ENCODE results near the gene ZNF783. TPM values are rescaled to one million over a fixed set of nuclear protein-coding genes. Genes with fewer than 3 reads are reported as not detected.

The ZNF783 gene
- total and polyA plus RNA-seq, 10 donors, result 7.7 to 24.8 (median 17.0) TPM

DNA sequence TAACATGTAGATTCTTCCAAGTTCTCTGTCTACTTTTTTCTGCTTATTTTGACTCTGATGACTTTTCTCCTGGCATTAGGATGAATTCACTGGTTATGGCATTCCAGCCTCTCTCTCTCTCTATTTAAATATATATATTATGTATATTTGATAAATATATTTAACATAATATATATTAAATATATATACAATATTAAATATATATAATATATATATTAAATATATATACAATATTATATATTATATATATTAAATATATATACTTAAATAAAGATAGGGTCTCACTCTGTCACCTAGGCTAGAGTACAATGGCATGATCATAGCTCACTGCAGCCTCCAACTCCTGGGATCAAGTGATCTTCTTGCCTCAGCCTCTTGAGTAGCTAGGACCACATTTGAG is 60.7 kb downstream of the ZNF783 start:
- DNase-seq, result no peak
- H3K36me3 ChIP-seq, result no peaks in the 10 kb centered on the region
- peak overlapping the region in 1 of 8 donors; percentile 64 for H3K27ac ChIP-seq
- peak overlapping the region in 1 of 8 donors; percentile 18 for H3K4me3 ChIP-seq
- H3K9me3 ChIP-seq, result peaks cover 0 to 7% (median 0%) of the 10 kb centered on the region in 8 donors
- TF ChIP-seq, protein P1, sequence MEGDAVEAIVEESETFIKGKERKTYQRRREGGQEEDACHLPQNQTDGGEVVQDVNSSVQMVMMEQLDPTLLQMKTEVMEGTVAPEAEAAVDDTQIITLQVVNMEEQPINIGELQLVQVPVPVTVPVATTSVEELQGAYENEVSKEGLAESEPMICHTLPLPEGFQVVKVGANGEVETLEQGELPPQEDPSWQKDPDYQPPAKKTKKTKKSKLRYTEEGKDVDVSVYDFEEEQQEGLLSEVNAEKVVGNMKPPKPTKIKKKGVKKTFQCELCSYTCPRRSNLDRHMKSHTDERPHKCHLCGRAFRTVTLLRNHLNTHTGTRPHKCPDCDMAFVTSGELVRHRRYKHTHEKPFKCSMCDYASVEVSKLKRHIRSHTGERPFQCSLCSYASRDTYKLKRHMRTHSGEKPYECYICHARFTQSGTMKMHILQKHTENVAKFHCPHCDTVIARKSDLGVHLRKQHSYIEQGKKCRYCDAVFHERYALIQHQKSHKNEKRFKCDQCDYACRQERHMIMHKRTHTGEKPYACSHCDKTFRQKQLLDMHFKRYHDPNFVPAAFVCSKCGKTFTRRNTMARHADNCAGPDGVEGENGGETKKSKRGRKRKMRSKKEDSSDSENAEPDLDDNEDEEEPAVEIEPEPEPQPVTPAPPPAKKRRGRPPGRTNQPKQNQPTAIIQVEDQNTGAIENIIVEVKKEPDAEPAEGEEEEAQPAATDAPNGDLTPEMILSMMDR (IDR thresholded peaks at IDR 0.05 in 8 of 11, conservative IDR thresholded peaks at IDR 0.05 in 3 of 11), result no peak
- TF ChIP-seq POLR2A (IDR thresholded peaks at IDR 0.05) (no peak), POLR2AphosphoS5 (IDR thresholded peaks at IDR 0.05) (no peak)
- H3K4me1 ChIP-seq, result peaks cover 0 to 9% (median 0%) of the 10 kb centered on the region in 6 donors
- peaks cover 0 to 17% (median 0%) of the 10 kb centered on the region in 7 donors for H3K27me3 ChIP-seq (replicated peaks in 1 of 7)
- intact Hi-C loops (cut with DNase I; ENCODE audit: low total_unique reads), result no loop called here

DNA sequence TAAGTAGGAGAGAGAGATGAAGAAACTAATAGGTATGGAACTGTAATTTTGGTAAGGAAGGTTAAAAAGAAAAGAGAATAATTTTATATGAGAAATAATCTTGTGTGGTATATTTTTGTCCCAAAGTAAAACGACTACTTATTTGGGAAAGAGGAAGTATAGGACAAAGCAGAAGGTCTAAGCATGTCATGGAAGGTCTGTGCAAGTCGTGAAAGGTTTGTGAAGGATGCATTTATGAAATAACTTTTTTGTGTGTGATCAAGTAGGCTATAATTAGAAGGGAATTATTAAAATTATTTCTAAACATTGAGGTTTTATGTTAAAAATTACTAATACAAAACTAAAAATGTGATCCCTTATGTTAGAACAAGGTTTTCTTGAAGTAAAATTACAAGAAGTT is 63.3 kb downstream of the ZNF783 start:
- Histone ChIP-seq H3K9me3 (peaks cover 0 to 7% (median 0%) of the 10 kb centered on the region in 8 donors), H3K27ac (no peak overlapping the region), H3K4me3 (no peak overlapping the region), H3K27me3 (replicated peaks in 1 of 7) (no peaks in the 10 kb centered on the region), H3K4me1 (peaks cover 0 to 9% (median 0%) of the 10 kb centered on the region in 6 donors), H3K36me3 (no peaks in the 10 kb centered on the region)
- intact Hi-C loops (cut with DNase I; ENCODE audit: low total_unique reads), result no loop called here
- no peak for TF ChIP-seq POLR2AphosphoS5 (IDR thresholded peaks at IDR 0.05)
- TF ChIP-seq, protein P1 (IDR thresholded peaks at IDR 0.05 in 8 of 11, conservative IDR thresholded peaks at IDR 0.05 in 3 of 11), result no peak
- DNase-seq, result no peak
- 43 to 49% (median 47%) methylated on average over 2 of the region's 2 CpGs for WGBS, 5 donors

DNA sequence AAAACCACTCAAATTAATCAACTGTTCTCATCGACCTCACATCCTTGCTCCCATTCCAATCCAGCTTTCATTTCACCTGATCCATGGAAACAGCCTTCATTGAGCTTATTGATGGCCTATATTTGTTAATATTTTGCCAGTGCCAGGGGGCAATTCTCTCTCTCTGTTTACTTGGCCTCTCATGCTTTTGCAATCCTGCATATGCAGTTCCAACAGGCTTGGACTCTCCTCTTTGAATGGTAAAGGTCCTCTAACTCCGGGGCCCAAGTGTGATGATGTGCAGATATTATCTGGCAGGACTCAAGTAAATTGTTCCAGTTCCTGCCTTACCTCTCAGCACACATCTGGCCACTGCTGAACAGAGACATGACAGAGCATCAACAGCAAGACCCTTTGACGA is 67.3 kb downstream of the ZNF783 start:
- DNase-seq, result no peak
- TF ChIP-seq POLR2AphosphoS5 (IDR thresholded peaks at IDR 0.05) (no peak), POLR2A (IDR thresholded peaks at IDR 0.05) (no peak)
- TF ChIP-seq, protein P1 (IDR thresholded peaks at IDR 0.05 in 8 of 11, conservative IDR thresholded peaks at IDR 0.05 in 3 of 11), result no peak
- Histone ChIP-seq H3K27ac (no peak overlapping the region), H3K4me1 (no peaks in the 10 kb centered on the region), H3K4me3 (no peak overlapping the region), H3K27me3 (replicated peaks in 1 of 7) (no peaks in the 10 kb centered on the region), H3K9me3 (peaks cover 0 to 14% (median 0%) of the 10 kb centered on the region in 8 donors), H3K36me3 (no peaks in the 10 kb centered on the region)
- intact Hi-C loops (cut with DNase I; ENCODE audit: low total_unique reads), result no loop called here
- 10 to 60% (median 33%) methylated on average over 3 of the region's 3 CpGs for WGBS, 5 donors

DNA sequence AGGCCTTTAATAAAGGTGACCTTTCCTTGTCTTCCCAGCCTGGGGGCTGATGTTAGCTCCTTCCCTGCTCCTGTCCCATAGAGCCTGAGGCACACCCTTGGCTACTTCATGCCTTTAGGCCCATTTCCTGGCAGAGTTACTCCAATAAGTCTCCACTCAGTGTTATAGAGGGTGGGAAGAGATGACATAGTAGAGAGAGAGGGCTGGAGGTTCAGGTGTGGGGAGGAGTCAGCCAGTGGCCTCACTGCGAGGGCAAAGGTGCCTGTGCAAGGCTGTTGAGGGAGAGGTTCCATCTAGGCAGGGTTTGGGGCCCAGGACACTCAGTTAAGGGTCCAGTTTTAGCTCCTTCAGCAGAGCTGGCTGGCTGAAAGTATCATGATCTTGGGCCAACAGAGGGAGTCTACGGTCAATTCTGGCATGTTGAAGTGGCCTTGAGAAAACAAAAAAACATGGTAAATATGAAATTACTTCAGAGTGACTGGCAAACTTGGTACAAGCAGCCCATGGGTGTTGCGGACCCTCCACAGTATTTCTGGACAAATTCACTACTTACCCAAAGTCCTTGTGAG is 67.9 kb downstream of the ZNF783 start:
- Histone ChIP-seq H3K27ac (no peak overlapping the region), H3K4me3 (no peak overlapping the region), H3K27me3 (replicated peaks in 1 of 7) (no peaks in the 10 kb centered on the region), H3K4me1 (no peaks in the 10 kb centered on the region), H3K36me3 (no peaks in the 10 kb centered on the region), H3K9me3 (peaks cover 0 to 14% (median 0%) of the 10 kb centered on the region in 8 donors)
- TF ChIP-seq POLR2AphosphoS5 (IDR thresholded peaks at IDR 0.05), result no peak
- TF ChIP-seq POLR2A (IDR thresholded peaks at IDR 0.05), result no peak
- TF ChIP-seq, protein P1 (IDR thresholded peaks at IDR 0.05 in 8 of 11, conservative IDR thresholded peaks at IDR 0.05 in 3 of 11), result no peak
- no peak for DNase-seq
- intact Hi-C loops (cut with DNase I; ENCODE audit: low total_unique reads), result no loop called here
- WGBS, 5 donors, result 79 to 85% (median 84%) methylated on average over 3 of the region's 3 CpGs

All from spleen (tissue), 11 donors.